SK-N-MC (cell line): Measurements from ENCODE around the gene CDH23.

Source experiments
- DNase-seq: peaks from one replicate; pipeline ENCODE4 v3.0.0-alpha.2; 2011; ENCODE audit warnings: low read depth, low spot score
- H3K27ac ChIP-seq: fragments of 200-600 bp; sonication (generic); 2 replicates; pipeline ENCODE4 v1.5.1; 2016; ENCODE audit warnings: mixed run types
- H3K36me3 ChIP-seq: fragments of 200-600 bp; sonication (generic); 2 replicates; pipeline ENCODE4 v1.6.1; 2017; ENCODE audit warnings: antibody characterized with exemption, low read length, mixed read lengths; ENCODE audit not compliant: insufficient read depth
- H3K4me3 ChIP-seq: fragments of 200-600 bp; sonication (generic); 2 replicates; pipeline ENCODE4 v1.5.1; 2016
- H3K9ac ChIP-seq: fragments of 200-600 bp; sonication (generic); 2 replicates; pipeline ENCODE4 v1.8.0; 2017; ENCODE audit warnings: mixed run types, mixed read lengths; ENCODE audit not compliant: insufficient read length
- H3K9me3 ChIP-seq: fragments of 200-600 bp; sonication (generic); 2 replicates; pipeline ENCODE4 v1.6.1; 2017; ENCODE audit warnings: low read depth, mild to moderate bottlenecking, antibody characterized with exemption, low read length, moderate library complexity, mixed read lengths
- EZH2 ChIP-seq: fragments of 200-600 bp; sonication (generic); IDR thresholded peaks from one replicate; pipeline ENCODE4 v1.6.1; 2017; ENCODE audit warnings: antibody characterized with exemption
- FOXP2 ChIP-seq: optimal IDR thresholded peaks from 2 replicates; pipeline ENCODE3; 2011; ENCODE audit warnings: mild to moderate bottlenecking, moderate library complexity; ENCODE audit not compliant: insufficient read depth; ENCODE audit errors: extremely low read length, control extremely low read depth
- POLR2AphosphoS5 ChIP-seq: IDR thresholded peaks from 2 replicates; pipeline ENCODE4 v1.6.1; 2012; ENCODE audit warnings: mild to moderate bottlenecking, low read depth, low read length, borderline replicate concordance

The CDH23 gene

GRCh38 chr10:71481746-71482410, 85.2 kb downstream of the CDH23 start:
- no peak overlapping the region for H3K27ac ChIP-seq
- TF ChIP-seq FOXP2 (no peak), POLR2AphosphoS5 (no peak), EZH2 (no peak)

GRCh38 chr10:71482620-71483019, 85.9 kb downstream of the CDH23 start:
- H3K4me3 ChIP-seq, result no peak overlapping the region
- H3K9ac ChIP-seq, result no peak overlapping the region
- TF ChIP-seq POLR2AphosphoS5 (no peak), FOXP2 (no peak), EZH2 (no peak)
- no peak for DNase-seq
- H3K36me3 ChIP-seq, result no peaks in the 10 kb centered on the region
- no peak overlapping the region for H3K27ac ChIP-seq
- no peaks in the 10 kb centered on the region for H3K9me3 ChIP-seq

More at GRCh38 chr10:71481746-71482410, 85.2 kb downstream of the CDH23 start:
- Histone ChIP-seq H3K9ac (no peak overlapping the region), H3K36me3 (no peaks in the 10 kb centered on the region), H3K4me3 (no peak overlapping the region), H3K9me3 (no peaks in the 10 kb centered on the region)
- no peak for DNase-seq

- Histone ChIP-seq H3K9me3 (no peaks in the 10 kb centered on the region), H3K27ac (no peak overlapping the region), H3K9ac (no peak overlapping the region), H3K36me3 (no peaks in the 10 kb centered on the region), H3K4me3 (no peak overlapping the region)
- no peak for DNase-seq
- TF ChIP-seq FOXP2 (no peak), POLR2AphosphoS5 (no peak), EZH2 (no peak)
These were observed 86.4 kb downstream of the CDH23 start for GRCh38 chr10:71483135-71483534.

- Histone ChIP-seq H3K4me3 (no peak overlapping the region), H3K9me3 (no peaks in the 10 kb centered on the region), H3K36me3 (no peaks in the 10 kb centered on the region), H3K27ac (no peak overlapping the region), H3K9ac (no peak overlapping the region)
- no peak for DNase-seq
- TF ChIP-seq POLR2AphosphoS5 (no peak), FOXP2 (no peak), EZH2 (no peak)
These were observed 87.4 kb downstream of the CDH23 start for GRCh38 chr10:71483885-71484751.

GRCh38 chr10:71486484-71487114, 89.9 kb downstream of the CDH23 start:
- no peaks in the 10 kb centered on the region for H3K36me3 ChIP-seq
- TF ChIP-seq POLR2AphosphoS5 (no peak), EZH2 (no peak), FOXP2 (no peak)
- no peak for DNase-seq

GRCh38 chr10:71487726-71488125, 91.0 kb downstream of the CDH23 start:
- H3K36me3 ChIP-seq, result no peaks in the 10 kb centered on the region
- no peak overlapping the region for H3K9ac ChIP-seq
- H3K4me3 ChIP-seq, result no peak overlapping the region
- no peak for DNase-seq
- H3K9me3 ChIP-seq, result no peaks in the 10 kb centered on the region
- TF ChIP-seq FOXP2 (no peak), EZH2 (no peak), POLR2AphosphoS5 (no peak)
- no peak overlapping the region for H3K27ac ChIP-seq

More at GRCh38 chr10:71486484-71487114, 89.9 kb downstream of the CDH23 start:
- Histone ChIP-seq H3K9me3 (no peaks in the 10 kb centered on the region), H3K27ac (no peak overlapping the region), H3K9ac (no peak overlapping the region), H3K4me3 (no peak overlapping the region)

- no peak for DNase-seq
- no peak overlapping the region for H3K4me3 ChIP-seq
- H3K9me3 ChIP-seq, result no peaks in the 10 kb centered on the region
- H3K27ac ChIP-seq, result no peak overlapping the region
- no peak overlapping the region for H3K9ac ChIP-seq
- no peak for TF ChIP-seq EZH2
- no peak for TF ChIP-seq FOXP2
- no peaks in the 10 kb centered on the region for H3K36me3 ChIP-seq
These were observed 92.4 kb downstream of the CDH23 start for GRCh38 chr10:71489077-71489476.

GRCh38 chr10:71492872-71493271, 96.2 kb downstream of the CDH23 start:
- Histone ChIP-seq H3K27ac (no peak overlapping the region), H3K9me3 (no peaks in the 10 kb centered on the region), H3K4me3 (no peak overlapping the region), H3K9ac (no peak overlapping the region), H3K36me3 (no peaks in the 10 kb centered on the region)
- no peak for TF ChIP-seq EZH2
- TF ChIP-seq FOXP2, result no peak
- TF ChIP-seq POLR2AphosphoS5, result no peak
- no peak for DNase-seq

GRCh38 chr10:71493741-71494140, 97.0 kb downstream of the CDH23 start:
- no peak for DNase-seq
- no peaks in the 10 kb centered on the region for H3K9me3 ChIP-seq
- H3K9ac ChIP-seq, result no peak overlapping the region
- TF ChIP-seq POLR2AphosphoS5 (no peak), FOXP2 (no peak), EZH2 (no peak)
- H3K36me3 ChIP-seq, result no peaks in the 10 kb centered on the region
- no peak overlapping the region for H3K4me3 ChIP-seq
- no peak overlapping the region for H3K27ac ChIP-seq
